Left ventricle myocardium inferior (tissue), 1 donor: ENCODE results near the gene EDRF1. TPM values are rescaled to one million over a fixed set of nuclear protein-coding genes. Genes with fewer than 3 reads are reported as not detected.

Experiments used
- DNase-seq: peaks from one replicate; pipeline ENCODE4 v3.0.0-alpha.2; 2020
- H3K27ac ChIP-seq: fragments of 200-600 bp; replicated peaks from 2 replicates; pipeline ENCODE4 v1.8.0; 2021
- H3K27me3 ChIP-seq: fragments of 200-600 bp; 2 replicates; pipeline ENCODE4 v1.8.0; 2021; ENCODE audit warnings: low read depth
- H3K36me3 ChIP-seq: fragments of 200-600 bp; 2 replicates; pipeline ENCODE4 v1.8.0; 2021
- H3K4me1 ChIP-seq: fragments of 200-600 bp; 2 replicates; pipeline ENCODE4 v1.8.0; 2021
- H3K4me3 ChIP-seq: fragments of 200-600 bp; 2 replicates; pipeline ENCODE4 v1.8.0; 2021; ENCODE audit warnings: mild to moderate bottlenecking, moderate library complexity
- H3K9me3 ChIP-seq: fragments of 200-600 bp; replicated peaks from 2 replicates; pipeline ENCODE4 v1.8.0; 2021
- intact Hi-C: fragments of 100-400 bp; cut with micrococcal nuclease; formaldehyde crosslinking; loops from one replicate; pipeline ENCODE4 v1.11.0; 2022
- total RNA-seq: library from RNA; stranded (reverse); fragmentation: NEBNext Ultra II Directional; extraction: Animal tissue kit (Norgen Biotek cat#: 25700); gene quantifications from one replicate; pipeline ENCODE4 v1.2.1, GENCODE V29; 2021
- TF ChIP-seq, protein P1 (sequence below): fragments of 200-600 bp; IDR thresholded peaks from 2 replicates; pipeline ENCODE4 v1.8.0; 2021; ENCODE audit warnings: antibody characterized with exemption, mild to moderate bottlenecking, borderline replicate concordance
- donor health status: DM: no; HTN: yes; CAD: no; lungs with severe emphysema.

The EDRF1 gene
- total RNA-seq, 1 donor from 2014 or later = 11.5 TPM

DNA sequence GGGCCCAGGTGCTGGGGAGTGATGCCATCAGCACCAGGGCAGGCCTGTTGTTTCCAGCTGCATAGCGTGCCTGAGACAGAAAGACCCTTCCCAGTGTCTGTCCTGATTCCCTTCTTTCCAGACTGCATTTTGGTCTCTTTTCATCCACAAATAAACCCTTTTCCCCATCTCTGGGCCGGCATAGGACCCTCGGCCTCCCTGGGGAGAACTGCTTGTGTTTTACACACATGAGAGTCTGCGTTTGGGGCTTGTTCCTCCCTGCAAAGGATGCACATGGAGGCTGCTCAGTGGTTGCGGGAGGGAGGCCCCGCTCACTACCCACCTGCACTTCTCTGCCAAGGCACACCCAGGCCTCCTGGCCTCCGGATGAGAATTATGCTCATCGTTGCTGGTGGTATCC is 61.9 kb downstream of the EDRF1 start:
- H3K36me3 ChIP-seq = no peaks in the 10 kb centered on the region
- TF ChIP-seq, protein P1, sequence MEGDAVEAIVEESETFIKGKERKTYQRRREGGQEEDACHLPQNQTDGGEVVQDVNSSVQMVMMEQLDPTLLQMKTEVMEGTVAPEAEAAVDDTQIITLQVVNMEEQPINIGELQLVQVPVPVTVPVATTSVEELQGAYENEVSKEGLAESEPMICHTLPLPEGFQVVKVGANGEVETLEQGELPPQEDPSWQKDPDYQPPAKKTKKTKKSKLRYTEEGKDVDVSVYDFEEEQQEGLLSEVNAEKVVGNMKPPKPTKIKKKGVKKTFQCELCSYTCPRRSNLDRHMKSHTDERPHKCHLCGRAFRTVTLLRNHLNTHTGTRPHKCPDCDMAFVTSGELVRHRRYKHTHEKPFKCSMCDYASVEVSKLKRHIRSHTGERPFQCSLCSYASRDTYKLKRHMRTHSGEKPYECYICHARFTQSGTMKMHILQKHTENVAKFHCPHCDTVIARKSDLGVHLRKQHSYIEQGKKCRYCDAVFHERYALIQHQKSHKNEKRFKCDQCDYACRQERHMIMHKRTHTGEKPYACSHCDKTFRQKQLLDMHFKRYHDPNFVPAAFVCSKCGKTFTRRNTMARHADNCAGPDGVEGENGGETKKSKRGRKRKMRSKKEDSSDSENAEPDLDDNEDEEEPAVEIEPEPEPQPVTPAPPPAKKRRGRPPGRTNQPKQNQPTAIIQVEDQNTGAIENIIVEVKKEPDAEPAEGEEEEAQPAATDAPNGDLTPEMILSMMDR = no peak
- H3K27ac ChIP-seq = no peak overlapping the region
- no peaks in the 10 kb centered on the region for H3K4me1 ChIP-seq
- H3K27me3 ChIP-seq = no peaks in the 10 kb centered on the region
- intact Hi-C loops = no loop called here
- H3K9me3 ChIP-seq = peaks cover 4% of the 10 kb centered on the region
- H3K4me3 ChIP-seq = no peak overlapping the region
- DNase-seq = no peak

DNA sequence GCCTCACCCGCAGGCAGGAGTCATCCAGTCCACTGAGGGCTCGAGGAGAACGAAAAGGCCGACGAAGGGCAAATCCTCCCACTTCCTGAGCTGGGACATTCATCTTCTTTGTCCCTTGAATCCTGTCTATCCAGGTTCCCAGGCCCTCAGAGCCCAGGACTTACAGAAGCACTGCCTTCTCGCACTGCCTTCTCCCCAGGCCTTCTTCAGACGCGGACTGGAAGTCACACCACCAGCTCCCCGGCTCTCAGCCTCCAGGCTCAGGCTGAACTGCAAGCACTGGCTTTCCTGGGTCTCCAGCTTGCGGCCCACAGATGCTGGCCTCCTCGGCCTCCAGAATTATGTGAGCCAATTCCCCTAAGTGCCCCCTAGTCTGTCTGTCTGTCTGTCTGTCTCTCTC is 62.5 kb downstream of the EDRF1 start:
- H3K4me3 ChIP-seq = no peak overlapping the region
- no peaks in the 10 kb centered on the region for H3K4me1 ChIP-seq
- no peak overlapping the region for H3K27ac ChIP-seq
- peaks cover 3% of the 10 kb centered on the region for H3K36me3 ChIP-seq
- TF ChIP-seq, protein P1 = no peak
- peaks cover 4% of the 10 kb centered on the region for H3K9me3 ChIP-seq
- intact Hi-C loops = no loop called here
- no peaks in the 10 kb centered on the region for H3K27me3 ChIP-seq
- no peak for DNase-seq

DNA sequence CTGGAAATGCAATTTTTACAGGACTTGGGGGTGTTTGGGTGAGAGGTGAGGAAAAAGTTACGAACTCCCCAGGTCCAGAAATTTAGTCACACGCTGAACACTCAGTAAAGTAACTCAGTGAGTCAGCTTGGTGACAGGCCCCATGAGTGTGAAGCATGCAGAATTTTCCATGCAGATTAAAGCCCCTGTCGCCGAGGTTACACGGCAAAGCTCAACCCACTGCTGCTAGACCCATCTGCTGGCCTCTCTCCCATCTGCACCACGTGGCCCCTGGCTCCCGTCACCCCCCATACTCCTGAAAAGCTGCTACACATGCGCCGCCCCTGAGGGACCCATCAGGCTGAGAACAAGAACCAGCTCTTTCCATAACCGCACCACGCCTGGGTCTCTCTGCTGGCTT is 63.1 kb downstream of the EDRF1 start:
- Histone ChIP-seq H3K36me3 (peaks cover 8% of the 10 kb centered on the region), H3K27me3 (no peaks in the 10 kb centered on the region), H3K4me1 (no peaks in the 10 kb centered on the region), H3K9me3 (peaks cover 4% of the 10 kb centered on the region), H3K4me3 (no peak overlapping the region), H3K27ac (no peak overlapping the region)
- DNase-seq = no peak
- intact Hi-C loops = no loop called here
- TF ChIP-seq, protein P1 = no peak

DNA sequence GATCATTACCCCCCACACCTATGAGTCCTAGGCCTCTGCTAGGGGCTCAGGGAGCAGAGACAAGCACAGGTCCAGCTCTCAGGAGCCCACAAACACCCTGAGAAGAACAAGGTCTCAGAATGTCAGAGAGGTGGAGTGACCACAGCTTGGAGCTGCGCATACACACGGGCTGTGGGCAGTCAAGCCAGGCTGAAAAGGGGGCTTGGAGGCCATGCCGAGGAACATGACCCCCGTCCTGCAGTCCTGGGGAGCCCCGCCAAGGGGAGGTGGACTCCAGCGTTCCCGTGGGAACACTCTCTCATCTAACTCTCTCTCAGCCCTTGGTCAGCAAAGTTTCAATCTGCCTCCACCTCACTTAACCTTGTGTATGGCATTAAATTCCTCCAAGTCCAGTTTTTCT is 63.9 kb downstream of the EDRF1 start:
- peaks cover 4% of the 10 kb centered on the region for H3K9me3 ChIP-seq
- H3K36me3 ChIP-seq = peaks cover 16% of the 10 kb centered on the region
- no peak overlapping the region for H3K27ac ChIP-seq
- no peaks in the 10 kb centered on the region for H3K27me3 ChIP-seq
- intact Hi-C loops = no loop called here
- no peak for DNase-seq
- H3K4me3 ChIP-seq = no peak overlapping the region
- no peaks in the 10 kb centered on the region for H3K4me1 ChIP-seq
- TF ChIP-seq, protein P1 = no peak

DNA sequence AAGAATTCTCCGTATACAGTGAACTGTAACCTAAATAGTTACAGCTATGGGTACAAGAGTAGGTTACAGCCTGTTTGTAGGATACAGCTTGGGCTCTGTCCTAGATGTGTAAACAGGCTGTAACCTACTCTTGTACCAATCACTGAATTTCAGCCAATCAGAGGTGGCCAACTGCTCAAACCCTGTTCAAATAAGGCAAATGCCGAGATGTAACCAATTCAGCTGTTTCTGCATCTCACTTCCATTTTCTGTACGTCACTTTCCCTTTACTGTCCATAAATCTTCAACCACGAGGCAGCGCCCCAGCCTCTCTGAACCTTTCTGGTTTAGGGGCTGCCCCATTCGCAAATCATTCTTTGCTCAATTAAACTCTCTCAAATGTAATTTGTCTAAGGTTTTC is 64.4 kb downstream of the EDRF1 start:
- no peak overlapping the region for H3K4me3 ChIP-seq
- TF ChIP-seq, protein P1 = no peak
- no peaks in the 10 kb centered on the region for H3K27me3 ChIP-seq
- H3K9me3 ChIP-seq = peaks cover 4% of the 10 kb centered on the region
- H3K4me1 ChIP-seq = no peaks in the 10 kb centered on the region
- peaks cover 22% of the 10 kb centered on the region for H3K36me3 ChIP-seq
- no peak for DNase-seq
- no peak overlapping the region for H3K27ac ChIP-seq
- intact Hi-C loops = no loop called here

DNA sequence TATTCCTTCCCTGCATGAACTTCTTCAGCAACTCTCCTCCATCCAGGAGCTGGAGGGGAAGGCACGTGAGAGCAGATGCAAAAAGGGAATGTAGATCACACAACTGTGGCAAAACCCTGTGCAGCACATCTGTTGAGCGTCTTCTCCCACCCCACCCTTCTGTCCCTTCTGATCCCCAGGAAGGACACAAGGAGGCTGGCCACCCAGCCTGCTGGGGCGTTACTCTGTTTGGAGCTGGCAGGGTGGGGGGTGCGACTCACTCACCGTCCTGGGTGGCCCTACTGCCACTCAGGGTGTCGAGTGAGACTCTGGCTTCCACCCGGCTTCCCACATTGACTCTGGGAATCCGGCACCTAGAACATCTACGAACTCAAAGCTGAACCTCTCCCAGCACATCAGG is 66.3 kb downstream of the EDRF1 start:
- H3K9me3 ChIP-seq = no peaks in the 10 kb centered on the region
- TF ChIP-seq, protein P1 = no peak
- intact Hi-C loops = no loop called here
- no peak for DNase-seq
- H3K27me3 ChIP-seq = no peaks in the 10 kb centered on the region
- no peaks in the 10 kb centered on the region for H3K4me1 ChIP-seq
- no peak overlapping the region for H3K27ac ChIP-seq
- no peak overlapping the region for H3K4me3 ChIP-seq
- H3K36me3 ChIP-seq = peaks cover 32% of the 10 kb centered on the region
